WTC11 (cell line): ENCODE results near the gene NUAK2. TPM values are rescaled to one million over a fixed set of nuclear protein-coding genes. Genes with fewer than 3 reads are reported as not detected.
A peak's percentile ranks its signal among the peaks of the same experiment; 100 is the strongest.

Experiments used
- ATAC-seq: fragments of 200-7000 bp; cut with Tn5 transposase; 2 replicates; pipeline ENCODE4 v1.10.0; 2021; ENCODE audit warnings: mild to moderate bottlenecking, moderate library complexity
- CTCF ChIA-PET: fragments of 300-600 bp; sonication (Branson Sonifier 250); formaldehyde crosslinking; loops from one replicate; lab custom pipeline; 2021; ENCODE audit warnings: antibody characterized with exemption; lab: Charles Lee
- POLR2A ChIA-PET: fragments of 350-600 bp; sonication (Branson Sonifier 250); formaldehyde crosslinking; loops from one replicate; lab custom pipeline; 2021; ENCODE audit warnings: antibody characterized with exemption; lab: Charles Lee
- DNase-seq: peaks from one replicate; pipeline ENCODE4 v3.0.0; 2021; ENCODE audit warnings: low spot score
- H3K27ac Mint-ChIP-seq: 2 replicates; pipeline ENCODE4 v1.8.0; 2021; ENCODE audit warnings: mixed read lengths
- H3K27me3 Mint-ChIP-seq: 2 replicates; pipeline ENCODE4 v1.8.0; 2021; ENCODE audit warnings: low read depth, mild to moderate bottlenecking, moderate library complexity, mixed read lengths
- H3K36me3 Mint-ChIP-seq: 2 replicates; pipeline ENCODE4 v1.8.0; 2021; ENCODE audit warnings: mixed read lengths
- H3K4me1 Mint-ChIP-seq: 2 replicates; pipeline ENCODE4 v1.8.0; 2022; ENCODE audit warnings: mixed read lengths
- H3K4me3 Mint-ChIP-seq: 2 replicates; pipeline ENCODE4 v1.8.0; 2021; ENCODE audit warnings: mild to moderate bottlenecking, moderate library complexity, mixed read lengths
- H3K9me3 Mint-ChIP-seq: 2 replicates; pipeline ENCODE4 v1.8.0; 2021; ENCODE audit warnings: mixed read lengths
- ATF1 ChIP-seq: sonication (generic); formaldehyde crosslinking; IDR thresholded peaks from 2 replicates; pipeline ENCODE4 v1.8.1; 2023; ENCODE audit warnings: mild to moderate bottlenecking, moderate library complexity, missing genetic modification reagents
- CBFB ChIP-seq: sonication (generic); formaldehyde crosslinking; IDR thresholded peaks from 2 replicates; pipeline ENCODE4 v1.8.1; 2022; ENCODE audit warnings: mild to moderate bottlenecking, low read depth, missing genetic modification reagents
- CDX4 ChIP-seq: fragments of 250-450 bp; sonication (Bioruptor Pico); IDR thresholded peaks from 2 replicates; pipeline ENCODE4 v1.9.0; 2021; ENCODE audit warnings: moderate library complexity, mild to moderate bottlenecking, inconsistent platforms, borderline replicate concordance
- CTCF ChIP-seq: fragments of 200-600 bp; IDR thresholded peaks from 2 replicates; pipeline ENCODE4 v1.8.0; 2022; ENCODE audit warnings: antibody characterized with exemption
- ETV6 ChIP-seq: sonication (generic); formaldehyde crosslinking; IDR thresholded peaks from 2 replicates; pipeline ENCODE4 v1.8.1; 2022; ENCODE audit warnings: mild to moderate bottlenecking, missing genetic modification reagents
- GTF2I ChIP-seq: fragments of 250-450 bp; sonication (Bioruptor Pico); conservative IDR thresholded peaks from 2 replicates; pipeline ENCODE4 v1.4.0; 2021; ENCODE audit warnings: mild to moderate bottlenecking
- JAZF1 ChIP-seq: fragments of 250-450 bp; sonication (Bioruptor Pico); IDR thresholded peaks from 2 replicates; pipeline ENCODE4 v1.9.0; 2021; ENCODE audit warnings: moderate library complexity, mild to moderate bottlenecking, inconsistent platforms
- JUN ChIP-seq: sonication (generic); formaldehyde crosslinking; IDR thresholded peaks from 2 replicates; pipeline ENCODE4 v1.8.0; 2023; ENCODE audit warnings: mild to moderate bottlenecking, missing genetic modification reagents
- NFYB ChIP-seq: sonication (generic); formaldehyde crosslinking; conservative IDR thresholded peaks from 2 replicates; pipeline ENCODE4 v1.8.0; 2022; ENCODE audit warnings: low read depth, missing genetic modification reagents
- NR1H2 ChIP-seq: sonication (generic); formaldehyde crosslinking; IDR thresholded peaks from 2 replicates; pipeline ENCODE4 v1.9.0; 2021; ENCODE audit warnings: mild to moderate bottlenecking, moderate library complexity, missing genetic modification reagents
- SMAD3 ChIP-seq: sonication (generic); formaldehyde crosslinking; IDR thresholded peaks from 2 replicates; pipeline ENCODE4 v1.8.0; 2022; ENCODE audit warnings: missing genetic modification reagents, mild to moderate bottlenecking, borderline replicate concordance
- SMAD4 ChIP-seq: sonication (generic); formaldehyde crosslinking; IDR thresholded peaks from 2 replicates; pipeline ENCODE4 v1.8.0; 2022; ENCODE audit warnings: mild to moderate bottlenecking, missing genetic modification reagents
- ZBTB21 ChIP-seq: sonication (generic); formaldehyde crosslinking; IDR thresholded peaks from 2 replicates; pipeline ENCODE4 v1.8.1; 2023; ENCODE audit warnings: mild to moderate bottlenecking, missing genetic modification reagents, borderline replicate concordance
- ZNF121 ChIP-seq: sonication (generic); formaldehyde crosslinking; IDR thresholded peaks from 2 replicates; pipeline ENCODE4 v1.8.0; 2023; ENCODE audit warnings: missing genetic modification reagents
- ZNF138 ChIP-seq: sonication (generic); formaldehyde crosslinking; conservative IDR thresholded peaks from 2 replicates; pipeline ENCODE4 v1.8.1; 2022; ENCODE audit warnings: mild to moderate bottlenecking, moderate library complexity, missing genetic modification reagents
- ZNF263 ChIP-seq: sonication (generic); formaldehyde crosslinking; IDR thresholded peaks from 2 replicates; pipeline ENCODE4 v1.8.1; 2022; ENCODE audit warnings: low read depth, mild to moderate bottlenecking, moderate library complexity, missing genetic modification reagents
- ZNF532 ChIP-seq: fragments of 250-450 bp; sonication (Bioruptor Pico); IDR thresholded peaks from 2 replicates; pipeline ENCODE4 v1.9.0; 2021; ENCODE audit warnings: mild to moderate bottlenecking, borderline replicate concordance
- total RNA-seq: library from RNA; stranded (reverse); gene quantifications from 3 replicates; pipeline ENCODE4 v1.2.3, GENCODE V29; 2021

The NUAK2 gene
- total RNA-seq, 1 experiment from 2014 or later: 8.7 TPM

GRCh38 chr1:205355075-205355453 is 33.5 kb upstream of the NUAK2 start:
- Mint-ChIP-seq H3K4me1 (peaks cover 74% of the 10 kb centered on the region), H3K4me3 (no peak overlapping the region), H3K27ac (no peak overlapping the region), H3K9me3 (no peaks in the 10 kb centered on the region), H3K27me3 (no peaks in the 10 kb centered on the region), H3K36me3 (no peaks in the 10 kb centered on the region)
- POLR2A ChIA-PET: no interaction called here
- ATAC-seq (no peak), DNase-seq (no peak)
- CTCF ChIA-PET: interaction anchor here (1.3 to 8.4 kb wide), 16 partner anchors 10 to 304 kb away, joined by 5 to 122 read pairs (median 20); partner anchors contain the start of gene BLACAT1
- TF ChIP-seq GTF2I (no peak), NR1H2 (CRISPR knock-in tag) (no peak), ZNF138 (CRISPR knock-in tag) (no peak), ZNF532 (CRISPR knock-in tag) (no peak), JUN (CRISPR knock-in tag) (no peak), CBFB (no peak), ZNF263 (CRISPR knock-in tag) (no peak)

GRCh38 chr1:205354259-205355074 is 32.9 kb upstream of the NUAK2 start:
- H3K36me3 Mint-ChIP-seq: no peaks in the 10 kb centered on the region
- DNase-seq: peak; percentile 68
- no peak overlapping the region for H3K27ac Mint-ChIP-seq
- H3K27me3 Mint-ChIP-seq: no peaks in the 10 kb centered on the region; the same call in 1 of the 2 replicates
- TF ChIP-seq CDX4 (CRISPR knock-in tag): no peak
- peak; percentile 83 for TF ChIP-seq CTCF
- CTCF ChIA-PET: interaction anchor here (0.6 to 8.4 kb wide), 79 partner anchors 9 to 495 kb away, joined by 3 to 122 read pairs (median 6); partner anchors contain the start of genes BLACAT1, CDK18, LEMD1 and NUAK2
- no peak overlapping the region for H3K4me3 Mint-ChIP-seq
- peaks cover 78% of the 10 kb centered on the region for H3K4me1 Mint-ChIP-seq
- H3K9me3 Mint-ChIP-seq: no peaks in the 10 kb centered on the region
- POLR2A ChIA-PET: interaction anchor here (0.5 kb wide), 1 partner anchor 19 kb away, joined by 3 read pairs; no protein-coding TSS in a partner anchor
- no peak for ATAC-seq

GRCh38 chr1:205353612-205354011 is 32.1 kb upstream of the NUAK2 start:
- Mint-ChIP-seq H3K27me3 (no peaks in the 10 kb centered on the region; the same call in none of the 2 replicates), H3K36me3 (no peaks in the 10 kb centered on the region), H3K4me3 (no peak overlapping the region), H3K9me3 (no peaks in the 10 kb centered on the region), H3K4me1 (peaks cover 83% of the 10 kb centered on the region), H3K27ac (peak overlapping the region; percentile 67)
- no peak for TF ChIP-seq ZNF121 (CRISPR knock-in tag)
- no peak for TF ChIP-seq ZBTB21 (CRISPR knock-in tag)
- no peak for TF ChIP-seq ATF1 (CRISPR knock-in tag)
- no peak for TF ChIP-seq NFYB (CRISPR knock-in tag)
- TF ChIP-seq CBFB: no peak
- no peak for TF ChIP-seq ZNF138 (CRISPR knock-in tag)
- TF ChIP-seq ETV6 (CRISPR knock-in tag): no peak
- no peak for TF ChIP-seq SMAD3 (CRISPR knock-in tag)
- TF ChIP-seq JAZF1 (CRISPR knock-in tag): no peak
- no peak for TF ChIP-seq CDX4 (CRISPR knock-in tag)
- no peak for TF ChIP-seq SMAD4
- ChIA-PET POLR2A (no interaction called here), CTCF (interaction anchor here (0.6 to 8.4 kb wide), 80 partner anchors 9 to 496 kb away, joined by 3 to 122 read pairs (median 6); partner anchors contain the start of genes BLACAT1, CDK18, LEMD1 and NUAK2)
- no peak for ATAC-seq
- no peak for DNase-seq
